GM18499 (cell line): ENCODE measurements around the gene FLRT2.

Experiments
- ATAC-seq: cut with Tn5 transposase; IDR thresholded peaks from one replicate; pipeline ENCODE4 v1.9.1; 2021; ENCODE audit warnings: moderate number of reproducible peaks; ENCODE audit not compliant: insufficient read depth, unreplicated experiment

The FLRT2 gene

GRCh38 chr14:85587151-85587711 is 57.3 kb downstream of the FLRT2 start:
- no peak for ATAC-seq

- ATAC-seq, result no peak
Measured at GRCh38 chr14:85590784-85591183, 60.8 kb downstream of the FLRT2 start.

- ATAC-seq, result no peak
Measured at GRCh38 chr14:85594217-85594616, 64.3 kb downstream of the FLRT2 start.

GRCh38 chr14:85595981-85596380 is 66.0 kb downstream of the FLRT2 start:
- no peak for ATAC-seq

- no peak for ATAC-seq
Measured at GRCh38 chr14:85596562-85596961, 66.6 kb downstream of the FLRT2 start.

GRCh38 chr14:85597701-85598100 is 67.8 kb downstream of the FLRT2 start:
- ATAC-seq, result no peak

- ATAC-seq, result no peak
Measured at GRCh38 chr14:85599939-85600338, 70.0 kb downstream of the FLRT2 start.

- no peak for ATAC-seq
Measured at GRCh38 chr14:85601246-85601645, 71.3 kb downstream of the FLRT2 start.

GRCh38 chr14:85601690-85602089 is 71.7 kb downstream of the FLRT2 start:
- no peak for ATAC-seq

- ATAC-seq, result no peak
Measured at GRCh38 chr14:85602345-85602744, 72.4 kb downstream of the FLRT2 start.

- no peak for ATAC-seq
Measured at GRCh38 chr14:85604021-85604420, 74.1 kb downstream of the FLRT2 start.

GRCh38 chr14:85604714-85605113 is 74.8 kb downstream of the FLRT2 start:
- ATAC-seq, result no peak

- no peak for ATAC-seq
Measured at GRCh38 chr14:85607651-85608081, 77.7 kb downstream of the FLRT2 start.

- ATAC-seq, result no peak
Measured at GRCh38 chr14:85613496-85613895, 83.6 kb downstream of the FLRT2 start.

- no peak for ATAC-seq
Measured at GRCh38 chr14:85616386-85616885, 86.5 kb downstream of the FLRT2 start.

- ATAC-seq, result no peak
Measured at GRCh38 chr14:85616886-85617285, 86.9 kb downstream of the FLRT2 start.

- ATAC-seq, result no peak
Measured at GRCh38 chr14:85617791-85618190, 87.8 kb downstream of the FLRT2 start.

GRCh38 chr14:85618390-85618789 is 88.4 kb downstream of the FLRT2 start:
- ATAC-seq, result no peak

- no peak for ATAC-seq
Measured at GRCh38 chr14:85618978-85619377, 89.0 kb downstream of the FLRT2 start.

GRCh38 chr14:85619851-85620250 is 89.9 kb downstream of the FLRT2 start:
- no peak for ATAC-seq

GRCh38 chr14:85620947-85621346 is 91.0 kb downstream of the FLRT2 start:
- no peak for ATAC-seq

GRCh38 chr14:85622106-85622505 is 92.2 kb downstream of the FLRT2 start:
- no peak for ATAC-seq
